HG03457 (cell line): Measurements from ENCODE around the gene PEDS1.
"Not testable (repeated sequence)": the region's sequence is repeated elsewhere in the genome, so short reads cannot be mapped to it uniquely, and the experiment has no call there.

ENCODE experiments used
- ATAC-seq: cut with Tn5 transposase; IDR thresholded peaks from one replicate; pipeline ENCODE4 v1.9.1; 2021; ENCODE audit warnings: moderate number of reproducible peaks; ENCODE audit not compliant: unreplicated experiment

PEDS1 gene

GRCh38 chr20:50190251-50191064, 36.9 kb upstream of the PEDS1 start, which contains the start of gene CEBPB:
Gene CEBPB, plus strand, starts transcription at chr20:50190830. Its CDS starts 204 bp downstream, at chr20:50191034.
- ATAC-seq, result no peak

GRCh38 chr20:50189681-50190250, 36.2 kb upstream of the PEDS1 start:
- ATAC-seq, result no peak

DNA sequence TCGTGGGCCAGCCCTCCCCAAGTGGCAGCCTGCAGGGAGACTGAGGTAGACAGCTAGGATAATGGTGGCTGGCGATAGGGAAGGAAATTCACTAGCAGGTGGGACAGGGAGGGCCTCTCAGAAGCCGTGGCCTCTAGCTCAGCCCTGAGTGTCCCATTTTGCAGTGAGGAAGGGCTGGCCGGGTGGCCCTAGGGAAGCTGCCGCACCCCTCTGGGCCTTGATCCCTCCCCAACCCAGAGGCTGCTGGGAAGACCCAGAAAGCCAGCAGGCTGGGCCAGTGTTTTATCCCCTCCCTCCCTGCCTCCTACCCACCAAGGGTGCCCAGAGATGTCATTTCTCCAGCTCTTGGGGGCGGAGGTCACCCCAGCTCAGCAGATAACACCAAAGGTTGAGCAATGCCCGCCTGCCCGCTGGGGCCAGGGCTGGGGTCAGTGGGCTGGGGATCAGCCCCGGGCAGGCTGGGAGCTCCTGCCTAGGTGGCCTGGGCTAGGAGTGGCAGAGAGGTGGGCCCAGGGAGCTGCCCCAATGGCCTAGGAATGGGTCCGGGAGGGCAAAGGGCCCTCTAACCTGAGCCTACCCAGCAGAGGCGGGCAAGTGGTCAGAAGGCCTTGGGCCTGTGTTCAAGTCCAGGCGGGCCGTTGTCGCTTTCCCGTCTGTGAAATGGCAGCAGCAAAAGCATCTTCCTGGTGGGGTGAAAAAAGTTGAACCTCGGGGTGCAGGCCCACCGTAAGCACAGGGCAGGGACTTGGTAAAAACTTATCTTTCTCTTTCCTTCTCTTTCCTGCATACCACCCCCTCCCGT, 35.6 kb upstream of the PEDS1 start:
- ATAC-seq, result no peak

GRCh38 chr20:50188287-50188688, 34.8 kb upstream of the PEDS1 start:
- no peak for ATAC-seq

DNA sequence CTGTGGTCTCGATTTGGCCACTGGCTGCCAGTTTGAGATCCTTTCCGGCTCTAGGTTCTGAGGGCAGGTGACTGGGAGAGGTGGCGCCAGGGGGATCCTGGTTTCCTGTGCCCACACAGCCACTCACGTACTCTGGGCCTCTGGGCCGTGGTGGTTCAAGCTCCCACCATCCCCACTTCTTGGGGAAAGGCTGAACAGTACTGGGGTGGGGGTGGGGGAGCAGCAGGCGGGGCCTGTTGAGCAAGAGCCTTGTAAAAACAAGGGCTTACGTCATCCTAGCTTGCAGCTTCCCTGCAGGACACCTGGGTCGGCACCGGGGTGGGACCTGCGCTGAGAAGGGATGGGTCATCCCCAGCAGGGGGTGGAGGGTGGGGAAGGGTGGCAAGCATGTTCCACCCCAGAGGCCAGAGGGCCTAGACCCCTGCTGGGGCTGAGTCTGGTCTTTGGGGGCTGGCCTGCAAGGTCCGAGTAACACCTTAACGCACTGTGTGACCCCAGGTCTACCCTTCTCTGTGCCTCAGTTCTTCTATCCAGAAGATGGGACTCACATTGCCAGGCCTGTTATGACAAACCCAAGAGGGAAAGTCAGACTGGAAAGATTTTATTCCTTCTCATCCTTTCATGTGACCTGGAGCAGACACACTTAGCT, 34.0 kb upstream of the PEDS1 start:
- no peak for ATAC-seq

GRCh38 chr20:50186987-50187402, 33.5 kb upstream of the PEDS1 start:
- no peak for ATAC-seq

GRCh38 chr20:50186151-50186885, 32.8 kb upstream of the PEDS1 start:
- no peak for ATAC-seq

- ATAC-seq, result no peak
Measured at GRCh38 chr20:50185426-50185825, 31.9 kb upstream of the PEDS1 start.

DNA sequence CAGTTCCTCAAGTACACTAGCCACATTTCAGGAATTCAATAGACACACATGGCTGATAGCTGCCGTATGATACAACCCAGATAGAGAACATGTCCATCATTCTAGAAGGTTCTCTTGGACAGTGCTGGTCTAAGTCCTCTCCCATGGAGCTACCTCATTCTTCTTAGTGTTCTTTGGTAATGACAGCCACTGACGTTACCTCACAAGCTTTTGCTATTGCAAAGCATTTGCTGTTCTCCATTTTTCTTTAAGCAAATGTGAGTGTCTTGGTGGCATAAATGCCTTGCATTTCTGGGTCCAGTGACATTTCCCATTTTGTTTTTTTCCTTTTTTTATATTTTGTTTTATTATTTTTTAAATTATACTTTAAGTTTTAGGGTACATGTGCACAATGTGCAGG, 28.8 kb upstream of the PEDS1 start:
- ATAC-seq, result no peak

DNA sequence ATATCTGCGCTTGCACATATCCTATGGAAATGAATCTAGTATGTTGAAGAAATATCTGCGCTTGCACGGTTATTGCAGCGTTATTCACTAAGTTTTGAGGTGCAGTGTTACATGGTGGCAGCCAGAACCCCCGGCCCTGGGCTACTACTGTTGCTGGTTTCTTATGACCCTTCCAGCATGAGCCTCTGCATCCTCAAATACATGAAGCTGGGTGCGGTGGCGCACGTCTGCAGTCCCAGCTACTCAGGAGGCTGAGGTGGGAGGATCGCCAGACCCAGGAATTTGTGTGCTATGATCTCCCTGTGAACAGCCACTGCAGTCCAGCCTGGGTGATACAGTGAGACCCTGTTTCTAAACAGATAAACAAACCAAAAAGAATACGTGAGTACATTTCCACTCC, 27.8 kb upstream of the PEDS1 start:
- ATAC-seq, result no peak

GRCh38 chr20:50178672-50179071, 25.1 kb upstream of the PEDS1 start:
- ATAC-seq, result not testable (repeated sequence)

- ATAC-seq, result no peak
Measured at GRCh38 chr20:50175938-50176933, 22.7 kb upstream of the PEDS1 start.

DNA sequence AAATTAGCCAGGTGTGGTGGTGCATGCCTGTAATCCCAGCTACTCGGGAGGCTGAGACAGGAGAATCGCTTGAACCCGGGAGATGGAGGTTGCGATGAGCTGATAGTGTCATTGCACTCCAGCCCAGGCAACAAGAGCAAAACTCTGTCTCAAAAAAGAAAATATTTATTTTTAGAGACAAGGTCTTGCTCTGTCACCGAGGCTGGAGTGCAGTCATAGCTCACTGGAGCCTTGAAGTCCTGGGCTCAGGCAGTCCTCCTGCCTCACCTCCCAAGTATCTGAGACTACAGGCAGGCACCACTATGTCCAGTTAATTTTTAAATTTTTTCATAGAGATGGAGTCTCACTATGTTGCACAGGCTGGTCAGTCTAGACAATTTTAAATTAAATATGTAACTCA, 20.9 kb upstream of the PEDS1 start:
- no peak for ATAC-seq

DNA sequence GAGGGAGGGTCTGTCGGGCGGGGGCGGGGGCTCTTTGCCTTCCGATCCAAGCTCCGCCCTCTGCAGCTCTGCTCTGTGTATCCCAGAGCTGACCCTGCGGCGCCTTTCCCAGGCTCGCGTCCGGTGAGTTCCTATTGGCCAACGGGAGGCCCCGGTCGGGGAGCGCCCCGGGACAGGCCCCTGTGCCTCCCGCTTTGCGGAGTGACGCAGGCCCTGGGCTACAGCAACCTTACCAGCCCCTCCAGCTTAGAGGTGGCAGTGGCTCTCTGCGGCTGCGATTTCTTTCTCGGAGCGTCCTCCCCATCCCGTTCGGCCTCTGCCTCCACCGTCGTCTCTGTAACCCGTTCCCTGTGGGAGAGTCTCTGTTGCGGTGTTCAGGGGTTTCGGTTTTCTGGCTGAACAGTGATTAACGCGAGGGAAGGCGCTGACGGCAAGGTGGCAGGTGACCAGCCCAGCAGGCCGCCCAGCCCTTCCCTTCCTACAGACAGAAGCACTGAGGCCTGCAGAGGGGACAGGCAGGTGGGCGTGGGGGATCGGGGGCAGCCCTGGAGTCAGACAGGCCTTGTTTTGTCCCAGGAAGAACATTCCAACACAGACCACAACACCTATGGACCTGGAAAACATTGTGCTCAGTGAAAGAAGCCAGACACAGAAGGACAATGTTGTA, 19.0 kb upstream of the PEDS1 start:
- no peak for ATAC-seq

DNA sequence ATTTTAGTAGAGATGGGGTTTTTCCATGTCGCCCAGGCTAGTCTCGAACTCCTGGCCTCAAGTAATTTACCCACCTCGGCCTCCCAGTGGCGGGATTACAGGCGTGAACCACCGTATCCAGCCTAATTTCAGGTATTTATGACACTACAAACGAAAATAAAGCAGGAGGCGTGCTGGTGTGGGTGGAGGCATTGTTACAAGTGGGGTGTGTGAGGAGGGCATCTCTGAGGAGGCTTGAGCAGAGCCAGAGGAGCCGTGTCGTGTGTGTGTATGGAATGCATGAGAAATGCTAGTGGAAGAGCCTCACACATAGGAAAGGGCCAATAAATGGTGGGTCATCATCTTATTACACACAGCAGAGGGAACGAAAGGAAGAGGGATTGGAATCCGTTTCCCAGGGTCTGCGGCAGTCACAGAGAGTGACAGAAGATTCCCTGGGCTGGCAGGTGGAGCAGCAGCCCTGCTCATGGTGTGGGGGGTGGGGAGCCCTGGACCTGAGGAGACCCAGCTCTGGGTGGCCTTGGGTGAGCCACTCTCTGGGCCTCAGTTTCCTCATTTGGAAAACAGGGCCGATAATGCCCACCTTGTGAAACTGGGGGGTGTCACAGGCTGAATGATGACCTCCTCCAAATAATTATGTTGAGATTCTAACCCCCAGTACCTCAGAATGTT, 17.2 kb upstream of the PEDS1 start:
- ATAC-seq, result no peak

DNA sequence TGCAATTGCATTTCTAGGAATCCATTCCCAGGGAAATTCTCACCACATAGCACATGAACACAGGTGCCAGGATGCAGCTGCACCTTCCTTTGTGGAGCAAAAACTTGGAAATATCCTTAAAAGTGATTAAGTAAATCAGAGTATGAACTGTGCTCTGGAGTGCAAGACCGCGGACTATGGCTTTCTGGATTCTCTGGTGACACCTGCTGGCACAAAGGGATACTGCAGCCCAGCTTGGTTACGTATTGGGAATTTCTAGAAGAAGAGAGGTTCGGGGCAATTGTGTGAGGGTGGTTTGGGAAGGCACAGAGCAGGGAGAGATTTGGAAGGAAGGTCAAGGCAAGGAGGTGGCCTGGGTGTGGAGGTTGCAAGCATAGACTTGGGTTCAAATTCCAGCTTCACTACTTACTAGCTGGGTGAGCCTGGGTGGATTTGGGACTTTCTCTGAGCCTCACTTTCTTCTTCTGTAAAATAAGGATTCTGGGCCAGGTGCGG, 15.9 kb upstream of the PEDS1 start:
- no peak for ATAC-seq

DNA sequence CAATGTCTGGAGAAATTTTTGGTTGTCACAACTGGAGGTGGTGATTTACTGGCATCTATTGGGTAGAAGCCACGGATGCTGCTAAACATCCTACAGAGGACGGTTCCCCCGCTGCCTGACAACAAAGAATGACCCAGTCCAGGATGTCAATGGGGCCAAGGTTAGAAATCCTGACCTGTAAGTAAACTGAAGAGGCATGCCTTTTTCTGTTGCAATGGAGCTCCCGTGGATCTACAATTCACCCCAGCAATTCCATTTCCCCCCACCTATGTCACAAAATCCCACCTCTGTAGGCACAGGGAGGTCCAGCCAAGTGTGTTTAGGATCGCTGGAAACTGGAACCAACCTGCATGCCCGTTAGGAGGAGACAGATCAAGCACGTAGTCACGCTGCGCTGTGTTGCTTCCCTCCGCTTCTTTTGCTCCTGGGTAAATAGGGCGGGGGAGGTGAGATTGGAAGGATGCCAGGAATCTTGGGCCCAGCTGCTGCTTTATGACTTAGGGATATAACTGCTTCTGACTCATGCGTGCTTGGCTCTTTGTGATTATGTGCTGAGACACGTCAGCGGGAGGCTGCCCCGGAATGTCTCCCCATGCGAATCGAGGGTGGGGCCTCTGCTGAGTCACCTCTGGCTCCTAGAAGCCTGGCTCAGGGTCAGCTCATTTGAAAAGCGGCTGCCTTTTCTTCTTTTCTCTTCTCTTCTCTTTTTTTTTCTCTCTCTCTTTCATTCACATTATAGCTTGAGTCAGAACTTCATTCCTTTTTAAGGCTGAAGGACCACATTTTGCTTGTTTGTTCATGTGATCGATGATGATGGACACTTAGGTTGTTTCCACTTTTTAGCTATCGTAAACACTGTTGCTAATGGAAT, 12.4 kb upstream of the PEDS1 start:
- no peak for ATAC-seq
